GM12891 (cell line): ENCODE measurements around the gene TMEM179.

Experiments
- POLR2A ChIP-seq: IDR thresholded peaks from 2 replicates; pipeline ENCODE4 v1.6.1; 2011; ENCODE audit warnings: low read depth, low read length, control low read depth
- POU2F2 ChIP-seq: IDR thresholded peaks from 2 replicates; pipeline ENCODE4 v1.6.1; 2011; ENCODE audit warnings: low read depth, mild to moderate bottlenecking, control low read depth, low read length, moderate library complexity

DNA sequence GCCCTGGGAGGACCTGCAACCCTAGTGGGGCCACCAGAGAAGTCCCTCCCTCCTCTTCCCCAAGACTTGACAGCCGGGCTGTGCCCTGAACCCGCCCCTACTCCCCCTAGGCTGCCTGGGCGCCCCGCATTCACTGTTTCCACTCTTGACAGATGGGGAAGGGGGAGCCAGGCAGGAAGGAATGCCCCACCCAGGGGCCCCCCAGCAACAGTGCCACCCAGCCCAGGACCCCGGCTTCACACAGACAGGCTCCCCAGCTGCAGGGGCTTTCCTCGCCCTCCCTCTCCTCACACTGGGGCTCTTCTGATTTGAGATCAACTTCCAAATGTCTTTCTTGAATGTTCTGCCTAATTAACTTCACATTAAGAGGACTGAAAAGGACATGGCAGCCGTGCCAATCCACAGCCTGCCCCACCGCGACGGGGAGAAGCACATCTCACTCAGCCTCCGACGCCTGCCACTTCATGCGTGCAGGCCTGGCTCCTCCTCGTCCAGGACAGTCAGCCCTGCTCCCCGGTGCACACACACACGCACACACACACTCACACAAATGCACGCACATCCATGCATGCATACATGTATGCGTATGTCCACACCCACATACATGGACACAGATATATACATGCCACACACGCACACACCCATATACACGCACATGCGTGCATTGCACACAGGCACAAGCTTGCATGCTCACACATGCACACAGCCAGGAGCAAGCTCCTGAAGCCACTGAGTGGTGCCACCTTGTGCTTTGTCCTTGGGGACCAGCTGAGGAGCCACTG lies 44.6 kb downstream of the TMEM179 start:
- TF ChIP-seq POLR2A (no peak), POU2F2 (no peak)
